HG03108 (cell line): ENCODE results near the gene NRCAM.
"Not testable (repeated sequence)": the region's sequence is repeated elsewhere in the genome, so short reads cannot be mapped to it uniquely, and the experiment has no call there.

ENCODE experiments used
- ATAC-seq: cut with Tn5 transposase; IDR thresholded peaks from one replicate; pipeline ENCODE4 v1.9.1; 2021; ENCODE audit warnings: moderate library complexity; ENCODE audit not compliant: unreplicated experiment

Gene NRCAM

DNA sequence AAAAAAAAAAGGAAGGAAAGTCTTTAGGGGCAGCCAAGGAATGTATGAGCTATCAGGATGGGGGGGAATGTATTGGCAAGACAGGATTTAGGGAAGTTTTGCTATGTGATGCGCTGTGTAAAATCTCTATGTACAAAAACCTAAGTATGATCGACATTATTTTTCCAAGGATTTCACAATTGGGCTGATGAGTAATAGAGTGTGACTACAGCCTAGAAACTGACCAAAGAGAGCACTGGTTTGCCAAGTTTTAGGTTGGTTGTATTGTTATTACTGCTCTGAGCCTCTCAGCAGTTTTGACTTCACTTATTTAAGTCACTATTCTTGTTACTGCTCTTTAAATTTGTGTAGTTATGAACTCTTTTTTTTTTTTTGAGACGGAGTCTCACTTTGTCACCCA, 107.3 kb downstream of the NRCAM start:
- ATAC-seq, result no peak

DNA sequence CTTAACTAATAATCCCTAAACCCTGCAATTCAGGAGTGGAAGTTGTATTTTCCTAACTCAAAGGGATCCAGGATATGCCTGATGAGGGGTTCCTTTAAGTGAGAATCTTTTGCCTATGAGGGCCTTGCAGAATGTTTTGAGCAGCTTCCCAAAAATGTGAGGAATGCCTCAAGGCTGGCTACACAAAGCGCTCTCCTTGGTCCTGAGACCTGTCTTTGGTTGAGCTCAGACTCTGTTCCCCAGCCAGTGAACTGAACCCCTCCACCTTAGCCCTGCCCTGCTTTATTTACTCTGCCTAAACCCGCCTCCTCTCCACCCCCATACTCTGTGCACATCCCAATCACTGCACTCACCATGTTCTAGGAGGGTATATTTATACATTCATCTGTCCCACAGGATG, 108.6 kb downstream of the NRCAM start:
- no peak for ATAC-seq

DNA sequence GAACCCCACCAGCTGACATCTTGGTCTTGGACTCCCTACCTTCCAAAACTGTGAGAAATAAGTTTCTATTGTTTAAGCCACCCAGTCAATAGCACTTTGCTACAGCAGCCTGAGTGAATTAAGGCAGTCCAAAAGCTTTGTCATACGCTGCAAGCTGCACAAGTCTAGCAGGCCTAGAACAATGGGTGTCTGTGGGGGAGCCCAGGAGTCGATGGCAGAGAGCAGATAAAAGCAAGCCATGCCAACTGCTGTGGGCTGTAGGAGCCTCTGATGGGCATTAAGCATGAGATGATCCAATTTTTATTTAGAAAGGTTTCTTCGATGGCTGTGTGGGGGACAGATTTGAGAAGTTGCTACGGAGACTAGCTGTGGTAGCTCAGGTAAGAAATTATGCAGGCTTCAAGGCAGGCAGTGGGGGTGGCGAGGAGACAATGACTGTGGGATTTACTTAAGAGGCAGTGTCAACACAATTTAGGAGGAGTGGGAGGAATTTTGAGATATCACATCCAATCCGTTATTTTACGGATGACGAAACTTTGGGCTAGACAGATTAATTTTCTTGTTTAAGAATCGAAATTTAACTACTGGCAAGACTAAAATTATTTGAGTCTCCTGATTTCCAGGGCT, 110.4 kb downstream of the NRCAM start:
- no peak for ATAC-seq

DNA sequence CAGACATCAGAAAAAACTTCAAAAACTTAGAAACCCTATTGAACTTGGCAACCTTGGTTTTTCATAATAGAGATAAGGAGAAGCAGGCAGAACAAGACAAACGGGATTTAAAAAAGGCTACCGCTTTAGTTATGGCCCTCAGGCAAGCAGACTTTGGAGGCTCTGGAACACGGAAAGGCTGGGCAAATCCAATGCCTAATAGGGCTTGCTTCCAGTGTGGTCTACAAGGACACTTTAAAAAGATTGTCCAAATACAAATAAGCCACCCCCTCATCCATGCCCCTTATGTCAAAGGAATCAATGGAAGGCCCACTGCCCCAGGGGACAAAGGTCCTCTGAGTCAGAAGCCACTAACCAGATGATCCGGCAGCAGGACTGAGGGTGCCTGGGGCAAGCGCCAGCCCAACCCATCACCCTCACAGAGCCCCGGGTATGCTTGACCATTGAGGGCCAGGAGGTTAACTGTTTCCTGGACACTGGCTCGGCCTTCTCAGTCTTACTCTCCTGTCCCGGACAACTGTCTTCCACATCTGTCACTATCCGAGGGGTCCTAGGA, 115.3 kb downstream of the NRCAM start:
- ATAC-seq, result no peak

DNA sequence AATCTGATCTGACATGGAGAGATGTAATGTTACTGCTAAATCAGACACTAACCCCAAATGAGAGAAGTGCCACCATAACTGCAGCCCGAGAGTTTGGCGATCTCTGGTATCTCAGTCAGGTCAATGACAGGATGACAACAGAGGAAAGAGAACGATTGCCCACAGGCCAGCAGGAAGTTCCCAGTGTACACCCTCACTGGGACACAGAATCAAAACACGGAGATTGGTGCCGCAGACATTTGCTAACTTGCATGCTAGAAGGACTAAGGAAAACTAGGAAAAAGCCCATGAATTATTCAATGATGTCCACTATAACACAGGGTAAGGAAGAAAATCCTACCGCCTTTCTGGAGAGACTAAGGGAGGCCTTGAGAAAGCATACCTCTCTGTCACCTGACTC, 115.8 kb downstream of the NRCAM start:
- ATAC-seq, result not testable (repeated sequence)

DNA sequence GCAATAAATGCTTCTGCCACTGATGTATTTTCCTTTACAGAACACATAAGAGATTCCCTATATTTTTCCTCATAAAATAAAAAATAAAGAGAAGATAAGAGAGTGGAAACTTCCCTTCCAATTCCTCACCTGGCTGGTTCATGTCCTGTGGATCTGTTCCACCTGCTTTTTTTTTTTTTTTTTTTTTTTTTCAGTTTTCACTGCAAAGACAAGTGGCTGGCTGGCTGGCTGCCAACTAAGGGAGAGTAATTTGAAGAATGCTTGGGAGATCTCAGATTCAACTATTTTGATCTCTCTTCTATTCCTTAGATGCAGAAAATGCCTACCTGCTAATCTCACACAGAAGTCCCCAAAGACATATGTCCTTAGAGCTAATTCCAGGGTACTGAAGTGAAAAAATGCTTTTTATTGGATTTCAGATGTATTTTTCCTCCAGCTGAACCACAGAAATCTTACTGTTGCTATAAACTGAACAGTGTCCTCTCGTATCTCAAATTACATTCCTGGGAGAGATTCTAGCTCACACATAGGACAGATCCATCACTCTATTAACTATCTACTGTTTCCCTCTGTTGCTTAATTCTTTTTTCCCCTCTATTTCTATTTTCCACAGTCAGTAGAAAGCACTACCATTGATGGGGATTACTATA, 120.8 kb downstream of the NRCAM start:
- ATAC-seq, result no peak

DNA sequence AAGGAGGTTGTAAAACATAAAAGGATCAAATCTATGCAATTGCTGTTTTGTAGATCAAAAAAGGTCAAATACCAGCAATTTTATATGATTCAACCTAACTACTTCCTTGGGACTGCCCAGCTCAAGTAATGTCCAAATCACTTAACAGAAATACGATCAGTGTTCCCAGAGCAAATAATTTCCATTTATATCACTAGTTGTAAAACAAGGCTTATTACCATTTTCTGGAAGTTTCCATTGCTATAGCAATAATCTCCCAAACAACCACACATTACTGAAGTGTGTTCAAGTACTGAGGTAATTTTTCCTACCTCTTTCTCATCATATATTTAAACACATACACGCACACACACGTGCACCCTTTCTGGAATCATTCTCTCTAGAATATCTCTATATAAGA, 123.3 kb downstream of the NRCAM start:
- no peak for ATAC-seq

DNA sequence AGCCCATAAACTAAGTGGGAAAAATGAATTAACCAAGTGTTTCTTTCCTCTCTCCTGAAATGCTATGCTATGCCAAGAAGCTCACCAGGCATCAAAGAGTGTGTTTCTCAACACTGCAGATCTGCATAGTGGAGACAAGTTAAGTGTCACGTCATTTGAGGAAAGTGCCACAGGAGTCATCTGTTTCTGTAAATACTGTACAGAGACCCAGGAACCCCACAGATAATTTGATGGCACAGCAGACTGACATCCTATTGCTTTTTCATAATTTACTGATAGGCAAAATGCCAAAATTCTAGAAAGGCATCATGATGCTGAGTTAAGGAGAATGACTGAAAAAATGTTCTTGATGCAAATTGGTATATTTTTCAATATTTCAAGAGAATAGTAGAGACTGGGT, 124.3 kb downstream of the NRCAM start:
- ATAC-seq, result no peak

DNA sequence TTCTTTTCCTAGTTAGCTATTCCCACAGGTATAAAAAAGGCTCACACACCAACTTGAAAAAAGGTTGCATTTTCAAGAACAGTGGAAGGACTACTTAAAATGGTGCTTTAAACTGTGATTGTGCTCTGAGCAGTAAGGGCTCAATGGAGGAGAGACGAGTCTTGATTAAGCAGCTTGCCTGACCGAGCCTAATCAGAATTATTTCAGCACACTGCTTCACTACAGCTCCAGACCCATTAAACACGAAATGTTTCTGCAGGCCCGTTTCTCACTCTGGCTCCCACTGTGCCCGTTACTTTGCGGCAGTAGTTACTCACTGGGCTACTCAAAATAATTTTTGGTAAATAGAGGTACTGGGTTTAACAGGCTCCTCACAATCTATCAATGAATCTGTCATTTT, 126.0 kb downstream of the NRCAM start:
- ATAC-seq, result no peak

DNA sequence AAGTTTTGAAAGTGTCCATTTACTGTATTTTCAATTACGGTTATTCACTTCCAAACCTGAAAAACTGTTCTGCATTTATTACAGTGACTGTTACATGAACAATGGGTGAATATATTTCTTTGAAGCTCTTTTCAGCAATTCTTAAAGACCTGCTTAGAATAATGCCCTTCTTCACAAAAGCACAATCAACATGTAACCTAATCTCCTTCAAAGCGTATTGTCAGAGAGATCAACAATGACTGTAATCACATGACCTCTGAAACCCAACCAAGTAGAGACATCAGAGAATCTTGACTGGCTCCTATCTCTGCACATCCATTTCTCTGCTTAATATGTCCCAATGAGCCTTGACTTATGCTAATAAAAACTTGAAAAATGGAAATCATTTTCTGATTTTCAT, 126.7 kb downstream of the NRCAM start:
- no peak for ATAC-seq

DNA sequence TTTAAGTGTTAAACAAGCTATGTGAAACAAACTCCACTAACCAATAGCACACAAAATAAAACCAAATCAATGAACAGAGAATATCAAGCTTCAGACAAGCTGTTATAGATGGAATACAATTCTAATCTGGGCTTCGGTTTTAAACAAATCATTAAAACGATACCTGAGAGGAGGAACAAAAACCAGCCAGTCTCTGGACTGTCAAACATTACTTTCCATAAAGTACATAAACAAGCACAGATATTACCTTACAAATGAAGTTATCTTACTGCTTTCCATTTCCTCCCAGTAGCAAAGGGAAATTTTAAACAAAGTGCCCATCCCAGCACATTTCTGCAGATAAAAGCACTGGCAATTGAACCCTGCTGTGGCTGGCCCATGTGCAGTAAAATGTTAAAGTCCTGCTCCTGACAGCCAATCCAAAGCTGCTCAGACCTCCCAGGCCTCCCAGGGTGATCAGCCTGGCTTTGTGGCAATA, 128.0 kb downstream of the NRCAM start:
- ATAC-seq, result peak; percentile 91

DNA sequence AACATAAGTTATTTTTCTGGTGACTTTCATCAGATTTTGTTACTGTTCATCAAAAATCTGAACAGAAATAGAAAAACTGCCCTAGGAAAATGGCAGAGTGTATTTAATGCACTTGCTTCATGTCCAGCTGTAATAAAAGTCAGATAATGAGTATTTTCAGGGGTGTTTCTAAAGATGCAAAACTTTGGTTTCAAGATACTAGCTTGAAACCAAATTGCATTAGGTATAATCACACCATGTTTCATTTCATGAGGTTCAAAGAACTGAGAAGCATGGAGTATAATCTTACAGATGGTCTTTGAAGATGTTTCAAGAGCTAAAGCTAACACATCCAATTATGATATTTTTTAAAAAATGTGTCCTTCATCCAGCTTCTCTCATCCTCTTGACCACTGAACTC, 128.9 kb downstream of the NRCAM start:
- peak; percentile 32 for ATAC-seq

DNA sequence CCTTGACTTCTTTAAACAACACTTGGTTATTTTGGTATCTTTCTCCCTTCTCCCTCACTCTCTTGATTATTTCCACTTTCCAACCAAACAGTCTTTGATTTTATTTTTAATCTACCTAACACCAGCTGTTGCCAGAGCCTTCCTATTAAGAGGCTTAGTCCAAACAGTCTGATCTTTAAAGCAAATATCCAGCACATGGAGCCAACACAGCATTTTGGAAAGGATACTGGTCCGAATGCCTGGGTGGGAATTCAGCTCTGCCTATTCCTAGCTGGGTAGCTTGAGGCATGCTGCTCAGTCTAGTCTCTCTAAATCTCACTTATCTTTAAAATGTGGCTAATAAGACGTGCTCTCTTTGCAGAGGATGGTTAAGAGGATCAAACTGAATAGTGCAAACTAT, 129.3 kb downstream of the NRCAM start:
- ATAC-seq, result no peak

DNA sequence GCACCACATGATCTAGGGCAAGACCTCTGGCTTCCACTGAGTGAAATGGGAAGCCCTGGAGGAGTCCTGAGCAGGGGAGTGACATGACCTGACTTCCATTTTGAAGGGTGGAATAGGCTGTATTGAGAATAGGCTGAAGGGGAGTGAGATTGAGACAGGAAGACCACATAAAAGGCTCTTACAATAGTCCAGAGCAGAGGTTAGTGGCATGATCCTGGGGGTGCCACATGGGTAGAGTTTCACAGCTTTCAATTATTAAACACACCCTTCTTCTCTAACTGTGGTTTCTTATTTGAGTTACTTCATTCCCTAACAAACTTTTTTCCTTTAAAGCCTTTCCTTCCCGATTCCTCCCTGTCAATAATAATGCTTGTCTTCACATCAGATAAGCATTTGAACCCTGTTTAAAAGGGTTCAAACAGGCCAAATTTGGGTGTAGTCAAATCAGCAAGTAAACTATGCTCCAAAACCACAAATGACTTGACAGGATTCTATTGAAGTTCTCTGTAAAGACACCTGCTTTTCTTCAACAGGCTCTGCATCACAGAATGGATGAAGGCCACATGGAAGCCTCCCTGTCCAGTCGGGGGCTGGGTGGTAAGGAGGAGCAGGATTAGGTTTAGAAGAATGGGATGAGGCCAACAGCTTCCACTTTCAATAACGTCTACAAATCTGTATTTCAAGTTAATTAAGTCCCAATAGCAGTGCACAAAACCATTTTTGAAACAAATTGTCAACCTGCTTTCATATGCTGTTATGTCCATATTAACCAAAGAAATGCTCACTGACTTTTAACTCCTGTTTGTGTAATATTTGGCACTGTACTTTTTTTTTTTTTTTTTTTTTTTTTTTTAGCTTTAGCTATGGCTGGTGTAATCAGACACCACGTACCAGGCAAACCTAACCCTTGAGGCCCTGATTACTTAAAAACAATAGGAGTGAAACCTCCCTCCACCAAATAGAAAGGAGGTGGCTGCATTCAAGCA, 131.9 kb downstream of the NRCAM start:
- no peak for ATAC-seq

DNA sequence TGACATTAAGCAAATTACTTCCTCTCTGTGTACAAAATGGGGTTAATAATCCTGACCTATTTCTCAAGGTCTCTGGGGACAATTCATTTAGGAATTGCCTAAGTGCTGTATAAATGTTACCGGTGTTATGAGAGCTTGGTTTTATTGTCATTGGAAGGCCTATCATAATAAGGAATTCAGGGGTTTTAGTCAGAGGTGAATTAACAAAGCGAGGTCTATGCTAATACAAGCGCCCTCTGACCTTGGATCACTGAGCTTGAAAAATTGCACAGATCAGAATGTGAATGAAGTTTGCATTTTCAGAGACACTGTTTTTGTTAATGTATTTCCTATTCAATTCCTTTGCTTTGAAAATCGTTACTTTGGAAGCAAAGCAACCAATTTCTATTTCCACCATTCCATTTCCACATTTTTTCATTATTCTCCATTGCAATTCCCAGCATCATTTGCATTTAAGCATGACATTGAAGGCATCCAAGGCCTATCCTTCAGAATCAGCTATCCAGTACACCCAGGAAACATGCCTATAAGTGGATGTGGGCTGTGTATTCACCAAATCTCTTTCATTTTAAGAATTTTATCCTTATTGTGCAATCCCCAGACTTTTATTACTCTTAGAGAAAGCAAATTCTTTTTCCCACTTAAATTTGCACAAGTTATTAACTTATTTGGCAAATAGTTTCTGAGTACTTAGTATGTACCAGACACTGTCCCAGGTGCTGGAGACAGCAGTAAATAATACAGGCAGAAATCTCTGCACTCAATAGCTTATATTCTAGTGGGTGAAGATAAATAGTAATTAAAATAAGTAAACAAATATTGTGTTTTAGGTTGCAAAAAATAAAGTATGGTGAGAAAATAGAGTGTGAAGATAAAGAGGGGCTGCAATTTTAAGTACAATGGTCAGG, 133.1 kb downstream of the NRCAM start:
- no peak for ATAC-seq

DNA sequence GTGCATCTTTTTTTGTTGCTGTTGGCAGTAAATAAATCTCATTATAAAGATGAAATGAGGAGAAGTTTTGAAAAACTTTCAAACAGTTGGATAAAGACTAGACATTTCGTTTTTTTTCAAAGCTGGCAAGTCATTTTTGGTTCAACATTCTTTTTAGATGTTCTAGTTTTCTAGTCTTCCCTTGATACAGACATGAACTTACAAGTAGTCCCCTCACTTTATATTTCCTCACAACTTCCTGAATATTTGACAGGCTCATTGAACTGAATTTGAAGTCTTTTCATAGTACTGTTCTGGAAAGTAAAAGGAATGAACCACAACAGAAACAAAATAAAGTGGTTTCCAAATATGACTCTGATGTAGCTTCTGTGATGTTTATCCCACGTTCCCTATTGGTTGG, 134.2 kb downstream of the NRCAM start:
- ATAC-seq, result no peak

DNA sequence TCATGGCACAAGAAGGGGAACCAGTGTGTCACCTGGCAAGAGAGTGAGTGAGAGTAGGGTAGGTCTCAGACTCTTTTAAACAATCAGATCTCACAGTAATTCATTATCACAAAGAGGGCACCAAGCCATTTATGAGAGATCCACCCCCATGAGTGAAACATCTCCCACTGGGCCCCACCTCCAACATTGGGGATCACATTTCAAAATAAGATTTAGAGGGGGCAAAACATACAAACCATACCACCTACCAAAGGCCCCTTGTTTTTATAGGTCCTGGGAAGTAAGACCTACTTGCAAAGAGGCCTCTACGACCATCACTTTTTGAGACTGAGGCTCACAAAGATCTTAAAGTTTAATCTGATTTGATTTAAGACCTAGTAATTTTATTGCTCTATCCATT, 134.9 kb downstream of the NRCAM start:
- ATAC-seq, result no peak

DNA sequence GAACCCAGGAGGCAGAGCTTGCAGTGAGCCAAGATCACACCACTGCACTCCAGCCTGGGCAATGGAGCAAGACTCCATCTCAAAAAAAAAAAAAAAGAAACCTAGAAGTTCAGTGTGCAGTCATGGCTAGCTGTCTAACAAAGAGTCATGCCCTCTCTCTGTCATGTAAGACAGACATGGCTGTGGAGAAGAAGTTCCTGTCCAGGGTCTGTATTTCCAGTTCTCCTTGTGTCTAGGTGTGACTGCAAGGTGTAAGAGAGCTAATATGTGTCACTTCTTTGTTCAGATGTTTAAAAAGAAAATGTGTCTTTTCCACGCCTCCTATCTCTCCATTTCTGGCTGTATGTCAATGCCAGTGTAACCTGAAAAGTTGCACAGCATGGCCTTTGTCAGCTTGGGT, 139.5 kb downstream of the NRCAM start:
- ATAC-seq, result no peak

DNA sequence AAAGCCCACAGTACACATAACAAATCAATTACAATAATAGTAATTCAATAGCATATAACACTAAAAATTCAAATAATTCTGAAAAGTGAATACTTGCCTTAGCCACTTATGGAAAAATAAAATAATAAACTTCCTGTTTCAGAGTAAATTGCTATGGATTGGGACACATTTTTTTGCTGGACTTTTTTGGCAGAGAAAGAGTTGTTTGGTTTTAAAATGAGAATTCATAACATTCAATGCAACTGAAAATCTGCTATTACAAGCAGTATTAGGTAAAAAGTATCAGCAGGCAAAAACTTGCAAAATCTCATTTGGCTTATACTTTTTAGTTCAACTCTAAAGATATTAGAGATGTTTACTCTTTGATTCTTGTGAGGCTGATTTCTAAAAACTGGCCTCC, 141.7 kb downstream of the NRCAM start:
- no peak for ATAC-seq

DNA sequence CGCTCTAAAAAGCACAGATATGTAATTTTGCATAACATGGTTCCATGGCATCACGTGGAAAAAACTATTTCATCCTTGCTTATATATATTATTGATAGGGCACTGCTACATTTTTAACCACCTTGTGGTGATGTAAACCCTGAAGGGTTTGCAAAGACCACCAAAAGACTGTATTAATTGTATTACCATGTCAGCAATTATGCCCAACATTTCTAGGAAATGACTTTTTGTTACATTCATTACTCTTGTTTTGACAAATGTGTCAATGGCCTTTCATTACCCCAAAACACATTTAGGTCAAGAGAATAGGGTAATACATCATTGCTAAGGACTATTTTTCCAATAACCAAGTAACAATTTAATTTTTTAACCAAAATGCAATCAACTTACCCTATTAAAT, 142.2 kb downstream of the NRCAM start:
- no peak for ATAC-seq
